A375 (cell line): Measurements from ENCODE around the gene CHMP3. TPM values are rescaled to one million over a fixed set of nuclear protein-coding genes. Genes with fewer than 3 reads are reported as not detected.

Experiments used
- small RNA-seq: library from RNA; depleted of rRNA; stranded (forward); fragments of <200 nt; gene quantifications from one replicate; pipeline ENCODE3, GENCODE V24; 2014
- total RNA-seq: library from RNA; depleted of rRNA; stranded (reverse); fragments of >200 nt; shearing (Covaris generic); gene quantifications from 2 replicates; pipeline ENCODE4 v1.2.3, GENCODE V29; 2014; rRNA removed

CHMP3 gene
- total RNA-seq: 62.5 and 69.1 TPM in 2 replicates

GRCh38 chr2:86562922-86563649 lies at the start of gene CHMP3:
CHMP3 (minus strand) TSS chr2:86563443; CDS start chr2:86563348, 95 bp downstream.

Small RNA genes within 50 kb of the gene (small RNA-seq; reads per million reads assigned to genes)
- not detected for gene RNU6-640P

Other genes starting within 250 kb of the CHMP3 start
- gene REEP1, start 225.8 kb downstream of the CHMP3 start, total RNA-seq: 1.3 and 1.4 TPM in 2 replicates
- gene KDM3A, start 122.1 kb downstream of the CHMP3 start, total RNA-seq: 53.5 and 59.5 TPM in 2 replicates
- 13.8 and 17.5 TPM in 2 replicates for gene RNF103, start 60.4 kb upstream of the CHMP3 start, total RNA-seq
- gene RMND5A, start 156.8 kb upstream of the CHMP3 start, total RNA-seq: 30.4 and 30.8 TPM in 2 replicates
- 0.08 TPM in 1 of 2 replicates, not detected in the other for gene CD8A, start 227.5 kb upstream of the CHMP3 start, total RNA-seq